MM.1S (cell line): Measurements from ENCODE around the gene ZNF566.

Experiments
- DNase-seq: peaks from one replicate; pipeline ENCODE4 v3.0.0-alpha.2; 2015
- H2AFZ ChIP-seq: fragments of 300-600 bp; sonication (generic); 2 replicates; pipeline ENCODE4 v1.6.0; 2016; ENCODE audit warnings: antibody characterized with exemption, low read length
- H3F3A ChIP-seq: fragments of 300-600 bp; sonication (generic); 2 replicates; pipeline ENCODE4 v1.6.1; 2016; ENCODE audit warnings: mild to moderate bottlenecking, antibody characterized with exemption, low read length, moderate library complexity, mixed read lengths; ENCODE audit not compliant: insufficient read depth
- H3K27ac ChIP-seq: fragments of 300-600 bp; sonication (generic); 2 replicates; pipeline ENCODE4 v1.5.1; 2016; ENCODE audit warnings: mild to moderate bottlenecking, low read length
- H3K27me3 ChIP-seq: fragments of 300-600 bp; sonication (generic); replicated peaks from 2 replicates; pipeline ENCODE4 v1.6.0; 2016; ENCODE audit warnings: low read length; ENCODE audit not compliant: insufficient read depth
- H3K36me3 ChIP-seq: fragments of 300-600 bp; sonication (generic); replicated peaks from 2 replicates; pipeline ENCODE4 v1.6.1; 2016; ENCODE audit warnings: mild to moderate bottlenecking, low read length, mixed read lengths; ENCODE audit not compliant: insufficient read depth
- H3K4me1 ChIP-seq: fragments of 300-600 bp; sonication (generic); 2 replicates; pipeline ENCODE4 v1.6.1; 2016; ENCODE audit warnings: low read length, mixed read lengths
- H3K4me2 ChIP-seq: fragments of 300-600 bp; sonication (generic); 2 replicates; pipeline ENCODE4 v1.6.0; 2016; ENCODE audit warnings: low read depth, low read length
- H3K4me3 ChIP-seq: fragments of 300-600 bp; sonication (generic); 2 replicates; pipeline ENCODE4 v1.5.1; 2016; ENCODE audit warnings: low read length, mixed read lengths
- H3K79me2 ChIP-seq: fragments of 300-600 bp; sonication (generic); 2 replicates; pipeline ENCODE4 v1.6.1; 2016; ENCODE audit warnings: mixed run types, low read length, mixed read lengths
- H3K9ac ChIP-seq: fragments of 300-600 bp; sonication (generic); 2 replicates; pipeline ENCODE4 v1.6.1; 2016; ENCODE audit warnings: low read length, mixed read lengths
- H3K9me2 ChIP-seq: fragments of 300-600 bp; sonication (generic); replicated peaks from 2 replicates; pipeline ENCODE4 v1.6.1; 2016; ENCODE audit warnings: mild to moderate bottlenecking, low read length, mixed read lengths; ENCODE audit not compliant: insufficient read depth
- H3K9me3 ChIP-seq: fragments of 300-600 bp; sonication (generic); replicated peaks from 2 replicates; pipeline ENCODE4 v1.6.1; 2016; ENCODE audit warnings: mild to moderate bottlenecking, low read length, mixed read lengths; ENCODE audit not compliant: insufficient read depth
- H4K20me1 ChIP-seq: fragments of 300-600 bp; sonication (generic); 2 replicates; pipeline ENCODE4 v1.6.1; 2016; ENCODE audit warnings: mild to moderate bottlenecking, low read length, moderate library complexity, mixed read lengths; ENCODE audit not compliant: insufficient read depth
- EZH2 ChIP-seq: fragments of 300-600 bp; sonication (generic); optimal IDR thresholded peaks from 2 replicates; pipeline ENCODE3; 2017; ENCODE audit warnings: low read depth, mild to moderate bottlenecking, antibody characterized with exemption, low read length, mixed read lengths
- EZH2phosphoT487 ChIP-seq: fragments of 300-600 bp; sonication (generic); IDR thresholded peaks from 2 replicates; pipeline ENCODE4 v1.6.1; 2018; ENCODE audit warnings: antibody characterized with exemption, low read length
- TF ChIP-seq, protein P1 (sequence below): fragments of 300-600 bp; sonication (generic); IDR thresholded peaks from 2 replicates; pipeline ENCODE4 v1.5.1; 2016; ENCODE audit warnings: antibody characterized with exemption, low read length, mixed read lengths

Gene ZNF566

DNA sequence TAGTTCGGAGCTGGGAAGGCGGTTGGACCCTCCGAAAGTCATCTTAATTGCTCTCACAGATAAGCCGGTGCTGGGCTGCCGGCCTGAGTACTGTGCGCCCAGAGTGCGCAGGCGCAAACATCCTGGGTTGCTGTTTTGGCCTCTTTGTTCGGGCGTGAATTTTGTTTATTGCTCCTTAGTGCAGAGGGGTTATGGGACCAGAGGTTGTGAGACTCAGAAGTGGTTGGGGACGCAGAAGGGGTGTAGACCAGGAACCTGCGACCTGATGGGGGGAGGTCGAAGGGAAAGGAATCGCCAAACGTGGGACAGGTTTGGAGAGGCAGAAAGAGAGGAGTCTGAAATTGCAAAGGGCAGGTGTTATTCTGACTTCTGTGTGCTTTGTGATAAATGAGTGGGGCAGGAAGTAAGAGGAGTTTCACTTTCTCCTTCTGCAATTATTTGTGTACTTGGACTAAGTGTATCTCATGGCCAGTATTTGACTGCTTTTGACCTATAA, 607 bp upstream of the ZNF566 start:
- no peaks in the 10 kb centered on the region for H3K27me3 ChIP-seq
- H3K4me2 ChIP-seq = peak overlapping the region; percentile 18; the same call in 1 of the 2 replicates
- no peaks in the 10 kb centered on the region for H4K20me1 ChIP-seq
- H3K27ac ChIP-seq = no peak overlapping the region
- no peaks in the 10 kb centered on the region for H3K9me2 ChIP-seq
- no peaks in the 10 kb centered on the region for H3K79me2 ChIP-seq
- H3F3A ChIP-seq = no peaks in the 10 kb centered on the region
- peak; percentile 18 for DNase-seq
- H3K9me3 ChIP-seq = no peaks in the 10 kb centered on the region
- H3K4me3 ChIP-seq = peak overlapping the region; percentile 40
- H3K4me1 ChIP-seq = no peaks in the 10 kb centered on the region
- TF ChIP-seq, protein P1, sequence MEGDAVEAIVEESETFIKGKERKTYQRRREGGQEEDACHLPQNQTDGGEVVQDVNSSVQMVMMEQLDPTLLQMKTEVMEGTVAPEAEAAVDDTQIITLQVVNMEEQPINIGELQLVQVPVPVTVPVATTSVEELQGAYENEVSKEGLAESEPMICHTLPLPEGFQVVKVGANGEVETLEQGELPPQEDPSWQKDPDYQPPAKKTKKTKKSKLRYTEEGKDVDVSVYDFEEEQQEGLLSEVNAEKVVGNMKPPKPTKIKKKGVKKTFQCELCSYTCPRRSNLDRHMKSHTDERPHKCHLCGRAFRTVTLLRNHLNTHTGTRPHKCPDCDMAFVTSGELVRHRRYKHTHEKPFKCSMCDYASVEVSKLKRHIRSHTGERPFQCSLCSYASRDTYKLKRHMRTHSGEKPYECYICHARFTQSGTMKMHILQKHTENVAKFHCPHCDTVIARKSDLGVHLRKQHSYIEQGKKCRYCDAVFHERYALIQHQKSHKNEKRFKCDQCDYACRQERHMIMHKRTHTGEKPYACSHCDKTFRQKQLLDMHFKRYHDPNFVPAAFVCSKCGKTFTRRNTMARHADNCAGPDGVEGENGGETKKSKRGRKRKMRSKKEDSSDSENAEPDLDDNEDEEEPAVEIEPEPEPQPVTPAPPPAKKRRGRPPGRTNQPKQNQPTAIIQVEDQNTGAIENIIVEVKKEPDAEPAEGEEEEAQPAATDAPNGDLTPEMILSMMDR = no peak
- TF ChIP-seq EZH2phosphoT487 (no peak), EZH2 (no peak)
- H3K9ac ChIP-seq = no peak overlapping the region
- peak overlapping the region; percentile 26; the same call in 1 of the 2 replicates for H2AFZ ChIP-seq
- no peaks in the 10 kb centered on the region for H3K36me3 ChIP-seq

DNA sequence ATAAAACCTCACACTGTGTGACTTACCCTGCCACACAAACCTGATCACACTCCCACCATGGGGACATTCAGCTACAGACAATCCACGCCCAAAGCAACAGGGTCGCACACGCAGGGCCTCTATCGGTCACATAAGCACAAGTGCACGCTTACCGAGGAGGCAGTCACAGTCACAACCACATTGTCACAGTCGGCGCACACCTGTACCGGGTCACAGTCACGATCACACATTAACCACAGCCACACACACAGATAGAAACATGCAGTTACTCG, 579 bp downstream of the ZNF566 start:
- H3K9ac ChIP-seq = no peak overlapping the region
- H3F3A ChIP-seq = no peaks in the 10 kb centered on the region
- H3K9me2 ChIP-seq = no peaks in the 10 kb centered on the region
- H3K4me3 ChIP-seq = peak overlapping the region; percentile 40; the same call in 1 of the 2 replicates
- H3K36me3 ChIP-seq = no peaks in the 10 kb centered on the region
- DNase-seq = no peak
- no peaks in the 10 kb centered on the region for H3K27me3 ChIP-seq
- H4K20me1 ChIP-seq = no peaks in the 10 kb centered on the region
- no peaks in the 10 kb centered on the region for H3K9me3 ChIP-seq
- TF ChIP-seq EZH2phosphoT487 = no peak
- no peak for TF ChIP-seq EZH2
- TF ChIP-seq, protein P1 = no peak
- no peaks in the 10 kb centered on the region for H3K4me1 ChIP-seq
- no peak overlapping the region for H3K27ac ChIP-seq
- no peaks in the 10 kb centered on the region for H3K79me2 ChIP-seq
- H3K4me2 ChIP-seq = no peak overlapping the region
- 0 out of 2 replicates have a peak overlapping the region, but pooled peaks have one; percentile 35 for H2AFZ ChIP-seq

DNA sequence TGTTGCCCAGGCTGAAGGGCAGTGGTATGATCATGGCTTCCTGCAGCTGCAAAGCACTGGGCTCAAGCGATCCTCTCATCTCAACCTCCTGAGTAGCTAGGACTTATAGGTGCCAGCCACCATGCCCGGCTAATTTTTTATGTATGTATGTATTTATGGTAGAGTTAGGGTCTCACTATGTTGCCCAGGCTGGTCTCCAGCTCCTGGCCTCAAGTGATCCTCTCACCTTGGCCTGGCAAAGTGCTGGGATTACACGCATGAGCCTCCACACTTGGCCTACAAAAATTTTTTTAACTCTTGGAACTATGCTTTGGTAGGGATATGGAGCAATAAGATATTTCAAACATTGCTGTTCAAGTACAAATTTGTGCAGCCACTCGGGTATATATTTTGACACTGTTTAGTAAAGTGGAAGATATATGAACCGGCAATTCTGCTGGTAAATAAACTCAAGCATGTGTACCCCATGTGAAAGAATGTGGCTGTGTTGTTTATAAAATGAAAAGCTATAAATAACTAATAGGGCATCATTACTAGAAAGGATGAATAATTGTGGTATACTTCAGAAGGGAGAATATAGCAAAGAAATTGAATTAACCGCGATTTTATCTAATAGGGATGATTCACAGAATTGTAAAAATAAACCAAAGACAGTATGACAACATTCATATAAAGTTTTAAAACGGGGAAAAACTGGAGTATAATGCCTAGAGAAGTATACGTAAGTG, 1.1 kb downstream of the ZNF566 start:
- no peaks in the 10 kb centered on the region for H3K9me2 ChIP-seq
- H3K9ac ChIP-seq = no peak overlapping the region
- no peak overlapping the region for H2AFZ ChIP-seq
- TF ChIP-seq, protein P1 = no peak
- TF ChIP-seq EZH2phosphoT487 (no peak), EZH2 (no peak)
- H3K27me3 ChIP-seq = no peaks in the 10 kb centered on the region
- no peaks in the 10 kb centered on the region for H3K4me1 ChIP-seq
- H3K36me3 ChIP-seq = no peaks in the 10 kb centered on the region
- H3K79me2 ChIP-seq = no peaks in the 10 kb centered on the region
- H3K27ac ChIP-seq = no peak overlapping the region
- H3F3A ChIP-seq = no peaks in the 10 kb centered on the region
- H3K4me2 ChIP-seq = no peak overlapping the region
- no peaks in the 10 kb centered on the region for H4K20me1 ChIP-seq
- DNase-seq = no peak
- no peaks in the 10 kb centered on the region for H3K9me3 ChIP-seq
- H3K4me3 ChIP-seq = no peak overlapping the region; the same call in 1 of the 2 replicates
